GM12801 (cell line): Measurements from ENCODE around the gene SLC30A2.

Source experiments
- CTCF ChIP-seq: IDR thresholded peaks from one replicate; pipeline ENCODE4 v1.5.1; 2011; ENCODE audit warnings: control low read depth; ENCODE audit not compliant: insufficient read length; ENCODE audit errors: extremely low read depth

SLC30A2 gene

GRCh38 chr1:26037904-26038303 lies 8.0 kb downstream of the SLC30A2 start:
- TF ChIP-seq CTCF: no peak

- no peak for TF ChIP-seq CTCF
Measured at GRCh38 chr1:26036756-26037281, 9.1 kb downstream of the SLC30A2 start.

DNA sequence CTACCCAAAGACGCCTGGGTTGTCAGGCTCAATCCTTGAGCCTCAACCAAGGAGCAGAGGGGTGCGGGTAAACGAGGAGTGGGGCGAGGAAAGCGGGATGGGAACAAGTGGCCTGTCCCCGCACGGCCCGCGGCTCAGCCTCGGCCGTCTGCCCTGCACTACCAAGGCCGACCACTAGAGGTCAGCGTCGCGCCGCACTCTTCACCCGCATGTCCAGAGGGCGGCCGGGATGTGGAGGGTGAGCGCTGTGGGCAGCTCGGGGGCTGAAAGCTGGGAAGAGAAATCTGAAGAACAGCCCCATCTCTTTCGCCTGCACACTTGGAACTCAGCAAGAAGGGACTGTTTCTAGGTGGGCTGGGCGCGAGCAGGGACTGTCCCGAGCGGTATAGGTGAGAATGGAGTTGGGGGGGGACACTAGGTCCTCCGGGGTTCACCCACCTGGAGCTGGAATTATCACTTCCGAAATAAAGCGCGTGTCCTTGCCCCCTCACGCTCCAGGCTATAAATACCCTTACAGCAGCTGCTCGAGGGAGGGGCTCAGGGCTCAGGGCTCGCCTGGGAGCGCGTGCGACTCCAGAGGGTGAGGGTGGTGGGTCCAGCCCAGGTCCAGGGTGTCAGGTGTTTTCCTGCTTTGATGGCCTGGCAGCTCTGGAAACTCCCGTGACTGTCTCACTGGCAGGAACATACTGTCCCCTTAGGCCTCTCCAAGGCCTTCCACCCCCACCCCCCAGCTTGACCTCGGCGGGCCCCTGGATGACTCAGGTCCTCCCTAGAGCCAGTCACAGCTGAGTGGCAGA lies 9.8 kb downstream of the SLC30A2 start:
- TF ChIP-seq CTCF: peak; percentile 59

DNA sequence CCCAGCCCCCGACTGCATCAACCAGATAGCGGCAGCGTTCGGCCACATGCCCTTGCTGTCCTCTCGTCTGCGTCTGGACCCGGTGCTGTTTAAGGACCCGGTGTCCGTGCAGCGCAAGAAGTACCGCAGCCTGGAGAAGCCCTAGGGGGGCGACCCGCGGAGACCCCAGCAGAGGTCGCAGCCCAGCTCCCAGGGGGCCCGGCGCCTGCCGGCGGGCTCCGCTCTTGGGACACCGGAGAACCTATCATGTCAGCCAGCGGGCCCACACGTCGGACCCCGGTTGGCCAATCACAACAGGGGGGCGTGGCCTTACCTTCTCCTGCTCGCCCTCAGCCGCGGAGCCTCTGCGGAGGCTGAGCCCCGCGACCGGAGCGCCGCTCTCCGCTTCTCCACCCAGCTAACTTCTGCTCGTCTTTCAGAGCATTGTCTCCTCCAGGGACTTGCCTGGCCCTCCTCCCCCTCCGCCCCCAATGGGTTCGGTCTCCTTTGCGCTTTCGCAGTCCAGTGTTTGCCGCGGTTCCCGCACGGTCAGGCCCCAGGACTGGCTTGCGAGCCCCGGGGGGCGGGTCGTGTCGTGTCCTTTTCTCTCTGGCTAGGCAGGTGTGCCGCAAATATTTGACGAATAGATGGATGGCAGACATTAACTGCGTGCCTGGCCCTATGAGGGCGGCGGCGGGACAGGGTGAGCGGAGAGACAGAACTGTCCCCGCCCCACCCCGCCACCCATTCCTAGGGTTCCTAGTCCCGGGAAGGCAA lies 10.5 kb downstream of the SLC30A2 start:
- TF ChIP-seq CTCF: no peak

GRCh38 chr1:26034504-26035202 lies 11.3 kb downstream of the SLC30A2 start:
- TF ChIP-seq CTCF: no peak

DNA sequence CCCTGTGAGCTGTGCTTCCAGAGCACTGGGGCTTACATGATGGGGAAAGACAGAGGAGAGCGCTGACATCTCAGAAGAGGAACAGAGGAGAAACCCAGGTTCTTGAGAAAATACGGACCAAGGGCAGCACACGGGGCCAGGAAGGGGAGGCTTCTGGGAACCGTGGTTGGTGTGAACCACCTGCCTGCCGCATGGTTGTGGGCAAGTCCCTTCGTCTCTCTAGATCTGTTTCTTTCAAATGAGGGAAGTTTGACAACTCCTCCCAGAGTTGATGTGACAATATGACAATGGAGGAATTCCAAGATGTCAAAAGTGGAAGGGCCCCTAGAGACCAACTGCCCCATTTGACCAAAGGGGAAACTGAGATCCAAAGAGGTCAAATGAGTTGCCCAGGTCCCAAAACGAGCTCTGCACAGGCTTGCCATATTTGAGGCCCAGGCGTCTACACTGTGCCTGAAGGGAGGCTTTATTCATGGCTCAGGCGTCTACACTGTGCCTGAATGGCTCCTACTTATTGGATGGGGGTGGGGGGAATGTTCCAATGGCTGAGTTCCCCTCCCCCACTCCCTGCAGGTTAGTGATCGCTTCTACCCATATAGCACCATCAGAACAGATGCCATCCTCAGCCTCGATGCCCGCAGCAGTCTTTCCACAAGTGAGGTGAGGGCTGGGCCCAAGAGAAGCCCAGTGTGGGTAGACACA lies 13.1 kb downstream of the SLC30A2 start:
- TF ChIP-seq CTCF: no peak
